NCI-H1694 treated with DMSO at 0.1 percent for 48 hours (cell line): ENCODE results near the gene DBF4B.

Experiments used
- DNase-seq: peaks from one replicate; lab custom pipeline; 2025; lab: John Stamatoyannopoulos, UW

The DBF4B gene

DNA sequence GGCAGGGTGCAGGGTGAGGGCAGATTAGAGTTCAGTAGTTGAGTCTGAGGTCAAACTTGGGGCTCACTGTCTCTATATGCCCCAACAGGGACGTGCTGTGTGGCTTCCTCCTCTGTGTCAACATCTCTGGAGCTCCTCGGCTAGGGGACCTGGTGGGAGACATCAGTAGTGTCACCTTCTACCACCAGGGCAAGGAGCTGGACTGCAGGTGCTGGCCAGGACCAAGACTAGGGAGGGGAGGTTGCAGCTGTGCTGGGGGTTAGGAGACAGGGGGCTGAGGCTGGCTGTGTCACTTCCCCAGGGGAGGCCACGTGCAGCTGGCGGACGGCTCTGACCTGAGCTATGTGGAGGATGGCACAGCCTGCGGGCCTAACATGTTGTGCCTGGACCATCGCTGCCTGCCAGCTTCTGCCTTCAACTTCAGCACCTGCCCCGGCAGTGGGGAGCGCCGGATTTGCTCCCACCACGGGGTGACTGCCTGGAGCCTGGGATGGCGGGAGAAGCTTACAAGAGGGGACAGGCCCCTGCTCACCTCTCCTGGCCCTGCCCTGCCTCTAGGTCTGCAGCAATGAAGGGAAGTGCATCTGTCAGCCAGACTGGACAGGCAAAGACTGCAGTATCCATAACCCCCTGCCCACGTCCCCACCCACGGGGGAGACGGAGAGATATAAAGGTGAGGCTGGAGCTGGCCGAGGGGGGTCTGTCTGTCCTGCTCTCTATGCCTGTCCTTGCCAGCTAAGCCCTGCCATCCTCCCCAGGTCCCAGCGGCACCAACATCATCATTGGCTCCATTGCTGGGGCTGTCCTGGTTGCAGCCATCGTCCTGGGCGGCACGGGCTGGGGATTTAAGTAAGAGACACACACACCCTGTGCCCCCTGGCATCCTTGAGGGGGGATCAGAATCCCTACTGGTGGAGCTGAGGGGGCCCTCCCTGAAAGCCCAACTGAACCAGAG is 69.2 kb downstream of the DBF4B start:
- DNase-seq, result no peak

DNA sequence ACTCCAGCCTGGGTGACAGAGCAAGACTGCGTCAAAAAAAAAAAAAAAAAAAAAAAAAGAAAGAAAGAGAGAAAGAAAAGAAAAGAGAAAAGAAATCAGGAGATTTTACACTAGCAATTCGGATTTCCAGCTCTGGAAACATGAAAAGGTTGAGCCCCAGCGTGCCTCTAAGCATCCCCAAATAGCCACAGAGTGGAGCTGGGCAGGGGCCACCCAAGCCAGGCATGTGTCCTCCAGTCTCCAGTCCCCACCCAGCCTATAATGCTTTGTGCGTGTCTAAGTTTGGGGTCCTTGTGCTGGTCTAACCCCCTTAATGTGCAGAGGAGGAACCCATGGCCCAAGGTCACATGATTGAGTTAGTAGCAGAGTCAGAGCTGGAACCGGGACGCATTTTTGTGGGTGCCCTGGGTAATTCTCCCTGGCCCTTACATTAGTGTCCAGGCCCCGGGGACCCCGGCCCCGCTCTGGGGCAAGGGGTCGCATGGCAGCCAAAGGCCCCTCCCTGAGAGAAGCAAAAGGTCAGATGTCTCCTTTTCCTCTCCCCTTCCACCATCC is 70.3 kb downstream of the DBF4B start:
- no peak for DNase-seq

DNA sequence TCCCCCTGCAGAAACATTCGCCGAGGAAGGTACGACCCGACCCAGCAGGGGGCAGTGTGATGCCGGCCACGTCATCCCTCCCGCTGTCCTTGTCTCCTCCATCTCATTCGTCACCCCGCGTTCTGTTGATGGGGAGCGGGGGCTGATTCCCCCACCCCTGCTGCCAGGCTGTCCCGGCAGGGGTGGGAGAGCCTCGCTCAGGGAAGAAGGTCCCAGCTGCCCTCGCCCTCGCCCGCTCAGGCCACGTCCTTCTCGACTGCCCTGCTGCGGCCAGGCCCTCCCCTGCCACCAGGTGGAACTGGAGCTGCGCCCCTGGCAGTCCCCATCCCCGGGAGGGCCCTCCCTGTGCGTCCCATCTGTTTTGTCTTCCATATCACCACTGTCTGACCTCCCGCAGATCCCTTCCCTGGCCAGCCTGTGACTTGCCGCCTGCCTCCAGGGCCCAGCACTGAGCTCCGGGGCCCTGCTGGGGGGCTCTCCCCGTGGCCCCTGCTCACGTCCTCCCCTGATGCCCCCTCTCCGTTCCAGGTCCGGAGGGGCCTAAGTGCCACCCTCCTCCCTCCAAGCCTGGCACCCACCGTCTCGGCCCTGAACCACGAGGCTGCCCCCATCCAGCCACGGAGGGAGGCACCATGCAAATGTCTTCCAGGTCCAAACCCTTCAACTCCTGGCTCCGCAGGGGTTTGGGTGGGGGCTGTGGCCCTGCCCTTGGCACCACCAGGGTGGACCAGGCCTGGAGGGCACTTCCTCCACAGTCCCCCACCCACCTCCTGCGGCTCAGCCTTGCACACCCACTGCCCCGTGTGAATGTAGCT is 71.0 kb downstream of the DBF4B start:
- peak; percentile 79 for DNase-seq

- DNase-seq, result no peak
These were observed 71.7 kb downstream of the DBF4B start for GRCh38 chr17:44780161-44780560.

- no peak for DNase-seq
These were observed 72.5 kb downstream of the DBF4B start for GRCh38 chr17:44780845-44781480.

- DNase-seq, result no peak
These were observed 73.3 kb downstream of the DBF4B start for GRCh38 chr17:44781551-44782325.

- DNase-seq, result no peak
These were observed 73.9 kb downstream of the DBF4B start for GRCh38 chr17:44782326-44782850.

DNA sequence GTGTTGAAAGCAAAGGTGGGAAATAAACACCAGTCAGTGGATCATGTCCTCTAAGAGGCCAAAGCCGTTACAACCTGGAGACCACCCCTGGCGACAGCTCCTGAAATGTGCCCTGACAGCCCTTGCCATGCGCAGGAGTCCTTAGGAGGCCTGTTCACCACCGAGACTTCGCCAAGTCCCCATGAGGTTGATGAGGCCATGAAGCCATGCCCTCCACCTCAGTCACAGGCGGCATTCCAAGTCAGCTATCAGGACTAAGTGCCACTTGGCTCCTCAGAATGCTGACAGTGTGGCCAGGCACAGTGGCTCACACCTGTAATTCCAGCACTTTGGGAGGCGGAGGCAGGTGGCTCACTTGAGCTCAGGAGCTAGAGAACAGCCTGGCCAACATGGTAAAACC is 77.5 kb downstream of the DBF4B start:
- DNase-seq, result no peak

DNA sequence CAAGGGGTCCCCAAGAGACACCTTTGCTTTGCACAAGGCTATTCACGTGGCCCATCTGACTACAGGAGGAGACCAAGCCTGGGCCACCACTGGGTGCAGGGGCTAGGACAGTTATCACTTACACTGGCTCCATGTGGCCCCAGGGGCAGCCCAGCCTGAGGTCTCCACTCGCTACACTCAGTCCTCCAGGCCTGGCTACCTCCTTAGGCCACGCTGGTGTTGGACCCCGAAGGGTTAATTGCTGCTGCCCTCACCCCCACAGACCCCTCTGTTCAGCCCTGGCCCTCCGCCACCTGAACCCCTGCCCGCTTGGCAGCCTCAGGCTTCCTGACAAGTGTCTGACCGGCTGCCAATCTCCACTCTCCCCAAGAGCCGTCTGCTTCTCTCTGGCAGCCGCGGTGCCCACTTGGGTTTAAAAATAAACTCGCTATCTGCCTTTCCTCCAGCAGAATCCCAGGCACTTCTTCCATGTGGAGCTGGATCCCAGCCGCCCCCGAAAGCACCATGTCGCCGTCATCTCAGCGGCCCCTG is 78.2 kb downstream of the DBF4B start:
- peak; percentile 62 for DNase-seq

DNA sequence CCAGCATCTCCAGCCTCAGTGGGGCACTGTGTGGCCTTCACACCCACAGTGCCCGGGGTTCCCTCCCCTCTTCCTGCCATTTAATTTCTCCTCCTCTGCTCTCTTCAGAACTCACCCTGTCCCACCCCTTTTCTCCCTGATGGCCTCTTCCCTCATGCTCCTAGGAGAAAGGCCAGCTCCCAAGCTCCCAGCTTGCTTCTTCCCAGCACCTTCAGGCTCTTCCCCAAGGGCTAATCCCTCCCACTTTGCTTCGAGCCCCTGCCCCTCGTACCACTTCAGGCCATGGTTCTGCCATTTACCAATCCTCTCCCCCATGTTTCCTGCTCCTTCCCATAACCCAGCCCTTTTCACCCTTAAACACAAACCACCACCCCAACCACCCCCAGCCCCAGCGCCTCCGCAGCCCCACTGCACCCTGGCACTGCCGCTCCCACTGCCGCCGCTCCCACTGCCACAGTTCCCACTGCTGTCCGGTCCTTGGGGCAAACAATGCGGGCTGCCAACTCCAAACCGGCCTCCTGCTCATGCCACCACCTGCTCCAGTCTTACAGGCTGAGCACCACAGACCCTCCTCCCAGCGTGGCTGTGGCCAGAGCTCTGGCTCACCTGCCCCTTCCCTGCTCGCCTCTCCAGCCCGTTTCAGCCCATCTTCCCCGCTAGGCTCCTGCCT is 78.9 kb downstream of the DBF4B start:
- DNase-seq, result no peak

DNA sequence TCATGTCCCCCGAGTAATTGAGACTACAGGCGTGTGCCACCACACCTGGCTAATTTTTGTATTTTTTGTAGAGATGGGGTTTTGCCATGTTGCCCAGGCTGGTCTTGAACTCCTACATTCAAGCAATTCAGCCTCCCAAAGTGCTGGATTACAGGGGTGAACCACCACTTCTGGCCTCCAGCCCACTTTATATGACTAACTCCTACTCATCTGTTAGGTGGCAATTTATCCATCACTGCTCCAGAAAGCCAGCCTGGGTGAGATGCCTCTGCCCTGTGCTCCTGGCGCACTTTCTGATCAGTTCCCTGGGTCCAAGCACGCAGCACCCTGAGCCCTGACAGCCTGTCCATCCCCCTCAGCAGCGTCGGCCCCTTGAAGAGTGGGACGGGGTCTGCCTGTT is 79.7 kb downstream of the DBF4B start:
- no peak for DNase-seq

DNA sequence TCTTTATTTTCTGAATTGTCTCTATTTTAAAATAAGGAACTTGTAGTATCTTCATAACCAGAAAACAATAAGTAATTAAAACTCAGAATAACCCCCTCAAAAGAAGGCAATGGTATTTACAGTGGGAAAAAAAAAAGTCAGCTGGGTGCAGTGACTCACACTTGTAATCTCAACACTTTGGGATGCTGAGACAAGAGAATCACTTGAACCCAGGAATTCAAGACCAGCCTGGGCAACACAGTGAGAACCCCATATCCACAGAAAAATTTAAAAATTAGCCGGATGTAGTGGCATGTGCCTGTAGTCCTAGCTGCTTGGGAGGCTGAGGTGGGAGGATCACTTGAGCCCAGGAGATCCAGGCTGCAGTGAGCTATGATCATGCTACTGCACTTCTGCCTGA is 83.8 kb downstream of the DBF4B start:
- no peak for DNase-seq

GRCh38 chr17:44793885-44794842 is 85.7 kb downstream of the DBF4B start:
- DNase-seq, result no peak

DNA sequence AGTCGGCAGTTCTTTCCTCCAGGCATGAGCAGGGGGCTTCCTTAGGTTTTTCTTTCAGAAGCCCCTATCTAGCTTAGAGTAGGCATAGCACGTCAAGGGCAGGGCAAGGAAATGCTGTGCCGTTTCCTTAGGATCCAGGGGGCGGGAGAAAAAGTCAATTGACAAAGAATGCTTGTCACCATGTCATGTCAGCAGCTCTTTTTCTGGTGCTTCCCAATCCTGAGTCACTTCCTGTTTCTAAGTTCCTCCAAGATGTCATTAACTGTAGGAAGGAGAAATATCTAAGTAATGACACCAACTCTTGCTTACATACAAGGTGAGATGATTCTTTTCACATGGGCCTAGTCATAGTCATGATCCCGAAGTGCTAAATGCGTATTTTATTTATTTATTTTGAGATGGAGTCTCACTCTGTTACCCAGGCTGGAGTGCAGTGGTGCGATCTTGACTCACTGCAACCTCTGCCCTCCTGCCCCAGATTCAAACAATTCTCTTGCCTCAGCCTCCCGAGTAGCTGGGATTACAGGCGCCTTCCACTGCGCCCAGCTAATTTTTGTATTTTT is 86.5 kb downstream of the DBF4B start:
- no peak for DNase-seq

GRCh38 chr17:44795421-44795820 is 87.0 kb downstream of the DBF4B start:
- DNase-seq, result no peak

- no peak for DNase-seq
These were observed 87.5 kb downstream of the DBF4B start for GRCh38 chr17:44795928-44796327.

GRCh38 chr17:44796731-44797130 is 88.3 kb downstream of the DBF4B start:
- no peak for DNase-seq

DNA sequence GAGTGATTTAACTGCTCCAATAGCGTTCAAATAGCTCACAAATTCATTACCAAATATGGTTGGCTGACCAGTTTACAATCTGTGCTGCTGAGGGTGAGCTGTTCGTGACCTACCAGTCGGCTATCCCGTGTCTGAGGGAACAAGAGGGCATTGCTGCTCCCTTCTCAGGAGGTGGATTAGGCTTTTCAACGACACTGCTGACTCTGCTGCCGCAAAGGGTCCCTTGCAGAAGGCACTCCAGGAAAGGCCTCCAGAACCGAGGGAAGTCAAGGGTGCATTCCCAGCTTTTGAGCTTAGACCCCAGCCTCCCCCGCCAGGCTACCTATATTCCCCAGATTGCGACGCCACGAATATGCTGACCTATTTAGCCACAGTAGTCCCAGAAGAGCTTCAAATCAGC is 89.3 kb downstream of the DBF4B start:
- no peak for DNase-seq

GRCh38 chr17:44798356-44798755 is 89.9 kb downstream of the DBF4B start:
- no peak for DNase-seq
